Vagina (tissue), 2 donors: Measurements from ENCODE around the gene ZBTB47.

Source experiments
- POLR2A ChIP-seq, 2 donors: fragments of 450-650 bp; IDR thresholded peaks; one replicate each; pipeline ENCODE4 v1.6.1; 2017; ENCODE audit warnings: antibody characterized with exemption in 2 of 2, mild to moderate bottlenecking in 2 of 2, moderate library complexity in 2 of 2
- POLR2AphosphoS5 ChIP-seq, 2 donors: sonication (generic); formaldehyde crosslinking; IDR thresholded peaks; one replicate each; pipeline ENCODE4 v1.9.0; 2017; ENCODE audit warnings: antibody characterized with exemption in 2 of 2, mild to moderate bottlenecking in 2 of 2, low read depth in 1 of 2; ENCODE audit not compliant: insufficient read depth in 1 of 2
- TF ChIP-seq, protein P1 (sequence below), 3 experiments: fragments of 450-650 bp in 2 of 3; fragments of 200-600 bp in 1 of 3; sonication (generic) in 1 of 3; IDR thresholded peaks; one replicate each; pipeline ENCODE4 v1.5.1; 2017 to 2019; ENCODE audit warnings: antibody characterized with exemption in 3 of 3, mild to moderate bottlenecking in 2 of 3, moderate library complexity in 2 of 3

DNA sequence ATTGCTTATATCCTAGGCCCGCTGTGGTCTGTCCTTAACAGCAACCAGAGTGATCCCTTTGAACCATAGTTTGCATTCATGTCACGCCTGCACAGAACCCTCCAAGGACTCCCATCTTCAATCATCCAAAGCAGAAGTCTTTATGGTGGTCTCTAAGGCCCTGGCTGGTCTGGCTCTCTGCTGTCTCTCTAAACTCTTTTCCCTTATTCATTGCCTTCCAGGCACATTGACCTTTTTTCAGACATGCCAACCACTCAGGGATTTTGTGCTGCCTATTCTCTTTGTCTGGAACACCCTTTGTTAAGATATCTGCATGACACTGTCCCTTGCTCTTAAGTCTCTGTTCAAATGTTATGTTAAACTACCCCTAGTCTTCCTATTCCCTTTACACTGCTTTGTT lies 21.9 kb upstream of the ZBTB47 start:
- no peak for TF ChIP-seq POLR2A (IDR thresholded peaks at IDR 0.05)
- TF ChIP-seq, protein P1, sequence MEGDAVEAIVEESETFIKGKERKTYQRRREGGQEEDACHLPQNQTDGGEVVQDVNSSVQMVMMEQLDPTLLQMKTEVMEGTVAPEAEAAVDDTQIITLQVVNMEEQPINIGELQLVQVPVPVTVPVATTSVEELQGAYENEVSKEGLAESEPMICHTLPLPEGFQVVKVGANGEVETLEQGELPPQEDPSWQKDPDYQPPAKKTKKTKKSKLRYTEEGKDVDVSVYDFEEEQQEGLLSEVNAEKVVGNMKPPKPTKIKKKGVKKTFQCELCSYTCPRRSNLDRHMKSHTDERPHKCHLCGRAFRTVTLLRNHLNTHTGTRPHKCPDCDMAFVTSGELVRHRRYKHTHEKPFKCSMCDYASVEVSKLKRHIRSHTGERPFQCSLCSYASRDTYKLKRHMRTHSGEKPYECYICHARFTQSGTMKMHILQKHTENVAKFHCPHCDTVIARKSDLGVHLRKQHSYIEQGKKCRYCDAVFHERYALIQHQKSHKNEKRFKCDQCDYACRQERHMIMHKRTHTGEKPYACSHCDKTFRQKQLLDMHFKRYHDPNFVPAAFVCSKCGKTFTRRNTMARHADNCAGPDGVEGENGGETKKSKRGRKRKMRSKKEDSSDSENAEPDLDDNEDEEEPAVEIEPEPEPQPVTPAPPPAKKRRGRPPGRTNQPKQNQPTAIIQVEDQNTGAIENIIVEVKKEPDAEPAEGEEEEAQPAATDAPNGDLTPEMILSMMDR (IDR thresholded peaks at IDR 0.05): no peak
- no peak for TF ChIP-seq POLR2AphosphoS5 (IDR thresholded peaks at IDR 0.05; ENCODE audit: insufficient read depth in 1 of 2, low read depth in 1 of 2)
